ENCODE measurements around the gene MYL7.

DNA sequence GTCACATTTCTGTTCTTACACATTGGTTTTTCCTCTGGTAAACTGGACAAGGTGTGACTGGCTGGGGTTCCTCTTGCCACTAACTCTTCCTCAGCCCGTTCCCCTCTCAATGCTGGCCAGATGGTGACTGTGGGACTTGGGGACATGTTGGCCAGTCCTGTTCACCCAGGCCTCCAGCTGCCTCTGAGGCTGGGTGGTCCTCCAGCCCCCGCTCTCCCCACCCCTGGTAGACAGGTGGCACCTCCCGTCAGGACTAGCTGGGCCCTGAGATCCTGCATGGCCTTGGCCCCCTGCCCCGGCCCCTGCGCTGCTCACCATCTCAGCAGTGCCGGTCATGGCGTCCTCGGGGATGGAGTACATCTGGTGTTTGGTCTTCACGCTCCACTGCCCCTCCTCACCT is 10.8 kb upstream of the MYL7 start:
- TF ChIP-seq, protein P1, sequence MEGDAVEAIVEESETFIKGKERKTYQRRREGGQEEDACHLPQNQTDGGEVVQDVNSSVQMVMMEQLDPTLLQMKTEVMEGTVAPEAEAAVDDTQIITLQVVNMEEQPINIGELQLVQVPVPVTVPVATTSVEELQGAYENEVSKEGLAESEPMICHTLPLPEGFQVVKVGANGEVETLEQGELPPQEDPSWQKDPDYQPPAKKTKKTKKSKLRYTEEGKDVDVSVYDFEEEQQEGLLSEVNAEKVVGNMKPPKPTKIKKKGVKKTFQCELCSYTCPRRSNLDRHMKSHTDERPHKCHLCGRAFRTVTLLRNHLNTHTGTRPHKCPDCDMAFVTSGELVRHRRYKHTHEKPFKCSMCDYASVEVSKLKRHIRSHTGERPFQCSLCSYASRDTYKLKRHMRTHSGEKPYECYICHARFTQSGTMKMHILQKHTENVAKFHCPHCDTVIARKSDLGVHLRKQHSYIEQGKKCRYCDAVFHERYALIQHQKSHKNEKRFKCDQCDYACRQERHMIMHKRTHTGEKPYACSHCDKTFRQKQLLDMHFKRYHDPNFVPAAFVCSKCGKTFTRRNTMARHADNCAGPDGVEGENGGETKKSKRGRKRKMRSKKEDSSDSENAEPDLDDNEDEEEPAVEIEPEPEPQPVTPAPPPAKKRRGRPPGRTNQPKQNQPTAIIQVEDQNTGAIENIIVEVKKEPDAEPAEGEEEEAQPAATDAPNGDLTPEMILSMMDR (IDR thresholded peaks at IDR 0.05 in 8 of 11, conservative IDR thresholded peaks at IDR 0.05 in 3 of 11): no peak
- TF ChIP-seq POLR2AphosphoS5 (IDR thresholded peaks at IDR 0.05): no peak

Measured in spleen (tissue), 7 donors.